MM.1S (cell line): Measurements from ENCODE around the gene HS3ST2.

Experiments used
- DNase-seq: peaks from one replicate; pipeline ENCODE4 v3.0.0-alpha.2; 2015
- H2AFZ ChIP-seq: fragments of 300-600 bp; sonication (generic); 2 replicates; pipeline ENCODE4 v1.6.0; 2016; ENCODE audit warnings: antibody characterized with exemption, low read length
- H3F3A ChIP-seq: fragments of 300-600 bp; sonication (generic); 2 replicates; pipeline ENCODE4 v1.6.1; 2016; ENCODE audit warnings: mild to moderate bottlenecking, antibody characterized with exemption, low read length, moderate library complexity, mixed read lengths; ENCODE audit not compliant: insufficient read depth
- H3K27ac ChIP-seq: fragments of 300-600 bp; sonication (generic); 2 replicates; pipeline ENCODE4 v1.5.1; 2016; ENCODE audit warnings: mild to moderate bottlenecking, low read length
- H3K27me3 ChIP-seq: fragments of 300-600 bp; sonication (generic); replicated peaks from 2 replicates; pipeline ENCODE4 v1.6.0; 2016; ENCODE audit warnings: low read length; ENCODE audit not compliant: insufficient read depth
- H3K36me3 ChIP-seq: fragments of 300-600 bp; sonication (generic); replicated peaks from 2 replicates; pipeline ENCODE4 v1.6.1; 2016; ENCODE audit warnings: mild to moderate bottlenecking, low read length, mixed read lengths; ENCODE audit not compliant: insufficient read depth
- H3K4me1 ChIP-seq: fragments of 300-600 bp; sonication (generic); 2 replicates; pipeline ENCODE4 v1.6.1; 2016; ENCODE audit warnings: low read length, mixed read lengths
- H3K4me2 ChIP-seq: fragments of 300-600 bp; sonication (generic); 2 replicates; pipeline ENCODE4 v1.6.0; 2016; ENCODE audit warnings: low read depth, low read length
- H3K4me3 ChIP-seq: fragments of 300-600 bp; sonication (generic); 2 replicates; pipeline ENCODE4 v1.5.1; 2016; ENCODE audit warnings: low read length, mixed read lengths
- H3K79me2 ChIP-seq: fragments of 300-600 bp; sonication (generic); 2 replicates; pipeline ENCODE4 v1.6.1; 2016; ENCODE audit warnings: mixed run types, low read length, mixed read lengths
- H3K9ac ChIP-seq: fragments of 300-600 bp; sonication (generic); 2 replicates; pipeline ENCODE4 v1.6.1; 2016; ENCODE audit warnings: low read length, mixed read lengths
- H3K9me2 ChIP-seq: fragments of 300-600 bp; sonication (generic); replicated peaks from 2 replicates; pipeline ENCODE4 v1.6.1; 2016; ENCODE audit warnings: mild to moderate bottlenecking, low read length, mixed read lengths; ENCODE audit not compliant: insufficient read depth
- H3K9me3 ChIP-seq: fragments of 300-600 bp; sonication (generic); replicated peaks from 2 replicates; pipeline ENCODE4 v1.6.1; 2016; ENCODE audit warnings: mild to moderate bottlenecking, low read length, mixed read lengths; ENCODE audit not compliant: insufficient read depth
- H4K20me1 ChIP-seq: fragments of 300-600 bp; sonication (generic); 2 replicates; pipeline ENCODE4 v1.6.1; 2016; ENCODE audit warnings: mild to moderate bottlenecking, low read length, moderate library complexity, mixed read lengths; ENCODE audit not compliant: insufficient read depth
- CTCF ChIP-seq: fragments of 300-600 bp; sonication (generic); IDR thresholded peaks from 2 replicates; pipeline ENCODE4 v1.5.1; 2016; ENCODE audit warnings: antibody characterized with exemption, low read length, mixed read lengths
- EZH2 ChIP-seq: fragments of 300-600 bp; sonication (generic); optimal IDR thresholded peaks from 2 replicates; pipeline ENCODE3; 2017; ENCODE audit warnings: low read depth, mild to moderate bottlenecking, antibody characterized with exemption, low read length, mixed read lengths
- EZH2phosphoT487 ChIP-seq: fragments of 300-600 bp; sonication (generic); IDR thresholded peaks from 2 replicates; pipeline ENCODE4 v1.6.1; 2018; ENCODE audit warnings: antibody characterized with exemption, low read length

Gene HS3ST2

GRCh38 chr16:22806811-22807210, 7.2 kb upstream of the HS3ST2 start:
- no peaks in the 10 kb centered on the region for H3K27me3 ChIP-seq
- no peak overlapping the region for H3K4me3 ChIP-seq
- no peaks in the 10 kb centered on the region; the same call in 1 of the 2 replicates for H3K9me2 ChIP-seq
- H2AFZ ChIP-seq = no peak overlapping the region
- DNase-seq = no peak
- H3K9ac ChIP-seq = no peak overlapping the region
- TF ChIP-seq EZH2phosphoT487 (no peak), CTCF (no peak), EZH2 (no peak)
- no peaks in the 10 kb centered on the region for H3K36me3 ChIP-seq
- H3K79me2 ChIP-seq = no peaks in the 10 kb centered on the region
- no peak overlapping the region for H3K27ac ChIP-seq
- no peak overlapping the region for H3K4me2 ChIP-seq
- no peaks in the 10 kb centered on the region for H3F3A ChIP-seq
- no peaks in the 10 kb centered on the region for H3K9me3 ChIP-seq
- peaks cover 10% of the 10 kb centered on the region for H3K4me1 ChIP-seq
- no peaks in the 10 kb centered on the region for H4K20me1 ChIP-seq

DNA sequence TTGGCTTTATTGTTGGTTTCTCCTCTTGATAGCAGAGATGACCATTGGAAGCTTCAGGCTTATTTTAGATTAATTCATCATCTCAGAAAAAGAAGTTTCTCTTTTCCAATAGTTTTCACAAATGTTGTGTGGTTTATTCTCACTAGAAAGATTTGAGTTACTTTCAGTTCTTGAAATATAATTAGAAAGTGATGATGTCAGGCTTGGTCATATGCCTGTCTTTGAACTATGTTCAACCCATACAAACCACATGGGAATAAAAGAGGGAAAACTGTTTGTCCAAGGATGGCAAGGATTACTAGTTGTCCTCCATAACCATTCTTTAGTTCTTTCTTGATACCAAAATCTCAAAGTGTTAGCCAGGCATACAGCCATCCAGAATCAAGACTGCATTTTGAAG, 3.7 kb upstream of the HS3ST2 start:
- Histone ChIP-seq H3K27me3 (no peaks in the 10 kb centered on the region), H3K9me2 (no peaks in the 10 kb centered on the region; the same call in 1 of the 2 replicates), H3K36me3 (no peaks in the 10 kb centered on the region), H3K27ac (no peak overlapping the region), H3K9ac (no peak overlapping the region), H2AFZ (no peak overlapping the region), H4K20me1 (no peaks in the 10 kb centered on the region), H3K9me3 (no peaks in the 10 kb centered on the region), H3K79me2 (no peaks in the 10 kb centered on the region), H3K4me3 (no peak overlapping the region), H3K4me2 (0 out of 2 replicates have a peak overlapping the region, but pooled peaks have one; percentile 20), H3K4me1 (peaks cover 10% of the 10 kb centered on the region), H3F3A (no peaks in the 10 kb centered on the region)
- DNase-seq = peak; percentile 28
- TF ChIP-seq EZH2phosphoT487 = no peak
- no peak for TF ChIP-seq EZH2
- no peak for TF ChIP-seq CTCF

DNA sequence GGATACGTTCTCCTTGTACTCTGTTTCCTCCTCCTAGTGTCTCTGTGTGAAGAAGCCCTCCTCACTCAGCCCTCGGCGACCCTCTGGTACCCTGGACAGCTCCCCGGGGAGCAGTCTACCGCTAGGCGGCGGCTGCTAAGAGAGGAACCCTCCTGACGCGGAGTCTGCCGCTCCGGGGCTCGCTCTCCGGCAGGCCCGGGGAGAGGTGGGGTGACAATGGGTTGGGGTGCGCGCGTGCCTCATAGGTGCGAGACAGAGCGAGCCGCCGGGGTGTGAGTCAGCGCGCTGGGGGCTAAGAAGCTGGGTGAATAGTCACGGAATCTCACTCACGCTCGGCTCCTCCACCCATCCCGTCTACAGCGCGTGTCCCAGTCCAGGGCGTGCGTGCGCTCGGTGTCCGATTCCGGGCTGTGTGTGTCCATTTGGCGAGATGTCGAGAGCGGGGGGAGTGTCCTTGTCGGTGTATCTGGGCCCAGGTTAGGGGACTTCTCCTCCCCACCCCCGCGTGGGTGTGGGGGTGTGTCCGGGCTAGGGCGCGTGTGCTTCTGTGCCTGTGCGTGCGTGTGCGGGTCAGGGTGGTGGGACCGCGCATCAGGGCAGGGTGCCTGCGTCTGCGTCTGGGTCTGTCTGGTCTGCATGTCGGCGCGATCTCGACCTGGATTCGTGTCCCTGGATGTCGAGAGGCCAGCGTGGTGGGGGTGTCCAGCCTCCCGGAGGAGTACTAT, 577 bp upstream of the HS3ST2 start:
- no peak overlapping the region for H2AFZ ChIP-seq

More for the DNA sequence above, 577 bp upstream of the HS3ST2 start:
- H3K27ac ChIP-seq = no peak overlapping the region
- no peaks in the 10 kb centered on the region; the same call in 1 of the 2 replicates for H3K9me2 ChIP-seq
- TF ChIP-seq EZH2 (no peak), CTCF (peak; percentile 31), EZH2phosphoT487 (no peak)
- peaks cover 10% of the 10 kb centered on the region for H3K4me1 ChIP-seq
- no peaks in the 10 kb centered on the region for H3K79me2 ChIP-seq
- no peaks in the 10 kb centered on the region for H4K20me1 ChIP-seq
- H3K9ac ChIP-seq = no peak overlapping the region
- DNase-seq = no peak
- no peak overlapping the region for H3K4me2 ChIP-seq
- H3F3A ChIP-seq = no peaks in the 10 kb centered on the region
- no peak overlapping the region for H3K4me3 ChIP-seq
- no peaks in the 10 kb centered on the region for H3K27me3 ChIP-seq
- no peaks in the 10 kb centered on the region for H3K9me3 ChIP-seq
- no peaks in the 10 kb centered on the region for H3K36me3 ChIP-seq
